ENCODE measurements around the gene ACYP1. TPM values are rescaled to one million over a fixed set of nuclear protein-coding genes. Genes with fewer than 3 reads are reported as not detected.
A peak's percentile ranks its signal among the peaks of the same experiment; 100 is the strongest.

Gene ACYP1
- total and polyA plus RNA-seq, 4 donors, result 11.6 to 35.5 (median 16.8) TPM

DNA sequence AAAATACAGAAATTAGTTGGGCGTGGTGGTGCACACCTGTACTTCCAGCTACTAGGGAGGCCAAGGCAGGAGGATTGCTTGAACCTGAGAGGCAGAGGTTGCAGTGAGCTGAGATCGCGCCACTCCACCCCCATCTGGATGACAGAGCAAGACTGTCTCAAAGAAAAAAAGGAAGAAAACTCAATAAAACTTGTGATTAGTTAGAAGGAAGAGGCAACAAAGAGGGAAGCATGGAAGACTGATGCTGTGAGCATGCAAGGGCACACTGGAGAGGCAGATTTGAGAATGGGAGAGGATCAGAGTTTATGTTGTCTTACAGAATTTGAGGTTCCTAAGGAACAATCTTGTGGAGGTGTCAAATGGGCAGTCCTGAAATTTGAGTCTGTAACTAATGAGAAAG, 2.9 kb upstream of the ACYP1 start:
- ATAC-seq (ENCODE audit: insufficient read depth, low FRiP score) (no peak), DNase-seq (no peak)
- WGBS, 2 donors, result 93% methylated on average over 3 of the region's 3 CpGs
- Histone ChIP-seq H3K36me3 (ENCODE audit: control insufficient read depth in 4 of 4, insufficient read depth in 4 of 4, low read length in 4 of 4) (no peaks in the 10 kb centered on the region), H3K27me3 (ENCODE audit: control insufficient read depth in 3 of 3, insufficient read depth in 3 of 3, low read length in 2 of 3) (no peaks in the 10 kb centered on the region), H3K4me3 (no peak overlapping the region), H3K27ac (ENCODE audit: low read depth in 1 of 2, low read length in 1 of 2) (no peak overlapping the region), H3K9me3 (ENCODE audit: control insufficient read depth in 4 of 4, insufficient read depth in 3 of 4, low read length in 3 of 4) (no peaks in the 10 kb centered on the region), H3K9ac (ENCODE audit: insufficient read depth in 1 of 2, low read length in 2 of 2) (no peak overlapping the region), H3K4me1 (ENCODE audit: control insufficient read depth in 5 of 5, insufficient read depth in 5 of 5, low read length in 5 of 5) (peaks cover 0 to 26% (median 8%) of the 10 kb centered on the region in 5 donors)
- TF ChIP-seq, protein P1, sequence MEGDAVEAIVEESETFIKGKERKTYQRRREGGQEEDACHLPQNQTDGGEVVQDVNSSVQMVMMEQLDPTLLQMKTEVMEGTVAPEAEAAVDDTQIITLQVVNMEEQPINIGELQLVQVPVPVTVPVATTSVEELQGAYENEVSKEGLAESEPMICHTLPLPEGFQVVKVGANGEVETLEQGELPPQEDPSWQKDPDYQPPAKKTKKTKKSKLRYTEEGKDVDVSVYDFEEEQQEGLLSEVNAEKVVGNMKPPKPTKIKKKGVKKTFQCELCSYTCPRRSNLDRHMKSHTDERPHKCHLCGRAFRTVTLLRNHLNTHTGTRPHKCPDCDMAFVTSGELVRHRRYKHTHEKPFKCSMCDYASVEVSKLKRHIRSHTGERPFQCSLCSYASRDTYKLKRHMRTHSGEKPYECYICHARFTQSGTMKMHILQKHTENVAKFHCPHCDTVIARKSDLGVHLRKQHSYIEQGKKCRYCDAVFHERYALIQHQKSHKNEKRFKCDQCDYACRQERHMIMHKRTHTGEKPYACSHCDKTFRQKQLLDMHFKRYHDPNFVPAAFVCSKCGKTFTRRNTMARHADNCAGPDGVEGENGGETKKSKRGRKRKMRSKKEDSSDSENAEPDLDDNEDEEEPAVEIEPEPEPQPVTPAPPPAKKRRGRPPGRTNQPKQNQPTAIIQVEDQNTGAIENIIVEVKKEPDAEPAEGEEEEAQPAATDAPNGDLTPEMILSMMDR (IDR thresholded peaks at IDR 0.05; ENCODE audit: control extremely low read depth, extremely low read depth), result no peak

DNA sequence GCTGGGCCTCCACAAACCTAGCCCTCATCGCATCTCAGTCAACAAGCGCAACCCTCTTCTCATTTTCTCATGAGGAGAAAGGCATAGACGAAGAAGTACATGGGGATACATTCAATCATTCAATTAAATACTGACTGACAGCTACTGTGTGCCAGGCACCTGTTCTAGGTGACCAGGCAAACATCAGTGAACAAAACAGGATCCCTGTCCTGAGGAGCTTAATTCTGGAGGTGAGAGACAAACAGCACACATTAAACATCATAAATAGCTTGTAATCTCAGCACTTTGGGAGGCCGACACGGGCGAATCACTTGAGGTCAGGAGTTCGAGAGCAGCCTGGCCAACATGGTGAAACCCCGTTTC, 362 bp upstream of the ACYP1 start:
- ATAC-seq (ENCODE audit: insufficient read depth, low FRiP score), result no peak
- WGBS, 2 donors, result 57 to 58% methylated on average over 8 of the region's 8 CpGs

DNA sequence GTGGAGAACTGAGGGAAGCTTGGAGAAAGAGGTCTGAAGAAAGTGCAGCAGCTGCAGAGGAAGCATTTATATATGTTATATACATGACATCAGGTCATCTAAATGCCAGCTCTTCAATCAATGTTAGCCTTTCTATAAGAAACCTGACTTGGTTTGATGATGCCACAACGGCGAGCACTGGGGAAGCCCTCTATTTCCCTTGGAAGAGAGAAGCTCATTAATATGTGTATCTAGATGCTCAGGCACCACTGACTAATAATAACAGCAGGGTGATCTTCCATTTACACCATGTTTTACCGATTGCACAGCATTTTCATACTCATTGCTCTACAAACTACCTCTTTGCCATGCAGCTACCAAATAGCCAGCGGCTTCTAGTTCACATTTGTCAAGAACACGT, 811 bp downstream of the ACYP1 start:
- TF ChIP-seq, protein P1 (IDR thresholded peaks at IDR 0.05; ENCODE audit: control extremely low read depth, extremely low read depth), result no peak
- Histone ChIP-seq H3K9ac (ENCODE audit: insufficient read depth in 1 of 2, low read length in 2 of 2) (peak overlapping the region; percentile 44 to 90), H3K4me3 (peak overlapping the region; percentile 72), H3K36me3 (ENCODE audit: control insufficient read depth in 4 of 4, insufficient read depth in 4 of 4, low read length in 4 of 4) (peaks cover 0 to 6% (median 3%) of the 10 kb centered on the region in 4 donors), H3K27me3 (ENCODE audit: control insufficient read depth in 3 of 3, insufficient read depth in 3 of 3, low read length in 2 of 3) (no peaks in the 10 kb centered on the region), H3K4me1 (ENCODE audit: control insufficient read depth in 5 of 5, insufficient read depth in 5 of 5, low read length in 5 of 5) (peaks cover 0 to 10% (median 8%) of the 10 kb centered on the region in 5 donors), H3K9me3 (ENCODE audit: control insufficient read depth in 4 of 4, insufficient read depth in 3 of 4, low read length in 3 of 4) (peaks cover 0 to 4% (median 0%) of the 10 kb centered on the region in 4 donors), H3K27ac (ENCODE audit: low read depth in 1 of 2, low read length in 1 of 2) (peak overlapping the region in 1 of 2 donors; percentile 35)
- ATAC-seq (ENCODE audit: insufficient read depth, low FRiP score) (no peak), DNase-seq (no peak)
- WGBS, 2 donors, result 25 to 37% methylated on average over 5 of the region's 5 CpGs

More for the DNA sequence above, 362 bp upstream of the ACYP1 start:
- DNase-seq, result no peak
- Histone ChIP-seq H3K4me1 (ENCODE audit: control insufficient read depth in 5 of 5, insufficient read depth in 5 of 5, low read length in 5 of 5) (peaks cover 0 to 20% (median 8%) of the 10 kb centered on the region in 5 donors), H3K9me3 (ENCODE audit: control insufficient read depth in 4 of 4, insufficient read depth in 3 of 4, low read length in 3 of 4) (peaks cover 0 to 4% (median 0%) of the 10 kb centered on the region in 4 donors), H3K36me3 (ENCODE audit: control insufficient read depth in 4 of 4, insufficient read depth in 4 of 4, low read length in 4 of 4) (peaks cover 0 to 6% (median 3%) of the 10 kb centered on the region in 4 donors), H3K9ac (ENCODE audit: insufficient read depth in 1 of 2, low read length in 2 of 2) (peak overlapping the region in 1 of 2 donors; percentile 40), H3K27ac (ENCODE audit: low read depth in 1 of 2, low read length in 1 of 2) (peak overlapping the region in 1 of 2 donors; percentile 83), H3K27me3 (ENCODE audit: control insufficient read depth in 3 of 3, insufficient read depth in 3 of 3, low read length in 2 of 3) (no peaks in the 10 kb centered on the region), H3K4me3 (peak overlapping the region; percentile 72)
- TF ChIP-seq, protein P1 (IDR thresholded peaks at IDR 0.05; ENCODE audit: control extremely low read depth, extremely low read depth), result no peak

DNA sequence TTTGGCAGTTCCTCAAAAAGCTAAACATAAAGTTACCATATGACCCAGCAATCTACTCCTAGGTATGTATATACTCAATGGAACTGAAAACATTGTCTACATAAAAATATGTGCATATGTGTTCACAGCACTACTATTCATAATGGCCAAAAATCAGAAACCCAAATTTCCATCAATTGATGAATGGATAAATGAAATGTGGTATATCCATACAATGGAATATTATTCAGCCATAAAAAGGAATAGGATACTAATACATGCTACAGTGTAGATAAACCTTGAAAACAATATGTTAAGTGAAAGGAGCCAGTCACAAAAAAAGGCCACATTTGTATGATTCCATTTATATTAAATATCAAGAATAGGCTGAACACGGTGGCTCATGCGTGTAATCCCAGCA, 3.4 kb downstream of the ACYP1 start:
- H3K9ac ChIP-seq (ENCODE audit: insufficient read depth in 1 of 2, low read length in 2 of 2), result no peak overlapping the region
- TF ChIP-seq, protein P1 (IDR thresholded peaks at IDR 0.05; ENCODE audit: control extremely low read depth, extremely low read depth), result no peak
- ATAC-seq (ENCODE audit: insufficient read depth, low FRiP score) (no peak), DNase-seq (no peak)
- no peaks in the 10 kb centered on the region for H3K27me3 ChIP-seq (ENCODE audit: control insufficient read depth in 3 of 3, insufficient read depth in 3 of 3, low read length in 2 of 3)
- H3K9me3 ChIP-seq (ENCODE audit: control insufficient read depth in 4 of 4, insufficient read depth in 3 of 4, low read length in 3 of 4), result peaks cover 0 to 4% (median 0%) of the 10 kb centered on the region in 4 donors
- no peak overlapping the region for H3K4me3 ChIP-seq
- peaks cover 0 to 6% (median 3%) of the 10 kb centered on the region in 4 donors for H3K36me3 ChIP-seq (ENCODE audit: control insufficient read depth in 4 of 4, insufficient read depth in 4 of 4, low read length in 4 of 4)
- WGBS, 2 donors, result 48% methylated on average over 2 of the region's 2 CpGs
- H3K4me1 ChIP-seq (ENCODE audit: control insufficient read depth in 5 of 5, insufficient read depth in 5 of 5, low read length in 5 of 5), result peaks cover 0 to 8% (median 5%) of the 10 kb centered on the region in 5 donors
- no peak overlapping the region for H3K27ac ChIP-seq (ENCODE audit: low read depth in 1 of 2, low read length in 1 of 2)

Measured in lung (tissue), 12 donors.